KMS-11 (cell line): ENCODE data around the gene MIB1.

ENCODE experiments used
- H2AFZ ChIP-seq: fragments of 200-600 bp; sonication (generic); 2 replicates; pipeline ENCODE4 v1.6.1; 2016; ENCODE audit warnings: antibody characterized with exemption, mixed run types, low read depth
- H3K27ac ChIP-seq: fragments of 200-600 bp; sonication (generic); 2 replicates; pipeline ENCODE4 v1.6.1; 2016; ENCODE audit warnings: mild to moderate bottlenecking, mixed run types
- H3K27me3 ChIP-seq: fragments of 200-600 bp; sonication (generic); 2 replicates; pipeline ENCODE4 v1.6.1; 2017; ENCODE audit warnings: mild to moderate bottlenecking, low read depth, mixed run types, moderate library complexity; ENCODE audit not compliant: insufficient read depth
- H3K36me3 ChIP-seq: fragments of 200-600 bp; sonication (generic); 2 replicates; pipeline ENCODE4 v1.6.1; 2017; ENCODE audit warnings: mild to moderate bottlenecking, mixed run types; ENCODE audit not compliant: insufficient read depth
- H3K4me1 ChIP-seq: fragments of 200-600 bp; sonication (generic); 2 replicates; pipeline ENCODE4 v1.6.1; 2016; ENCODE audit warnings: mild to moderate bottlenecking, low read depth, mixed run types; ENCODE audit not compliant: poor library complexity, severe bottlenecking
- H3K4me2 ChIP-seq: fragments of 200-600 bp; sonication (generic); 2 replicates; pipeline ENCODE4 v1.7.0; 2016; ENCODE audit warnings: mild to moderate bottlenecking, mixed run types
- H3K4me3 ChIP-seq: fragments of 200-600 bp; sonication (generic); IDR thresholded peaks from 2 replicates; pipeline ENCODE4 v1.6.1; 2017; ENCODE audit warnings: low read depth, low read length, mixed read lengths; ENCODE audit not compliant: insufficient read depth
- H3K79me2 ChIP-seq: fragments of 200-600 bp; sonication (generic); 2 replicates; pipeline ENCODE4 v1.6.1; 2016; ENCODE audit warnings: low read depth, mixed run types; ENCODE audit not compliant: insufficient read depth
- H3K9ac ChIP-seq: fragments of 200-600 bp; sonication (generic); 2 replicates; pipeline ENCODE4 v1.6.1; 2016; ENCODE audit warnings: mild to moderate bottlenecking, mixed run types
- H4K20me1 ChIP-seq: fragments of 200-600 bp; sonication (generic); 2 replicates; pipeline ENCODE4 v1.6.1; 2016; ENCODE audit warnings: mild to moderate bottlenecking, mixed run types; ENCODE audit not compliant: insufficient read depth
- TF ChIP-seq, protein P1 (sequence below): fragments of 200-600 bp; sonication (generic); conservative IDR thresholded peaks from 2 replicates; pipeline ENCODE4 v1.6.1; 2017; ENCODE audit warnings: low read depth, mild to moderate bottlenecking, antibody characterized with exemption, low read length, moderate library complexity, mixed read lengths

Gene MIB1

DNA sequence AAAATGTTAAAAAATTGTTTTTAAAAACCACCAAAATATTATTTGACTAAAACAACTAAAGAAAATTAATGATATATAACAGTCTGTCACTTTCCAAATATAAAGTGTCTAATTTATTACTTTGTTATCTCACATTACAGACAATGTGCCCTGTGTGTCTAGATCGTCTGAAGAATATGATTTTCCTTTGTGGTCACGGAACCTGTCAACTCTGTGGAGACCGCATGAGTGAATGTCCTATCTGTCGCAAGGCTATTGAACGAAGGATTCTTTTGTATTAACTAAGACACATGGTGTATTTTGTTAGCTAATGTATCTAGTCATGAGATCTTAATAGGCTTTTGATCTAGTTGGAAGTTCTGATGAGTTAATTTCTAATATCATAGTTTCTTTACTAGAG lies 123.8 kb downstream of the MIB1 start:
- no peaks in the 10 kb centered on the region for H3K79me2 ChIP-seq
- no peak overlapping the region for H3K4me3 ChIP-seq
- H3K4me2 ChIP-seq = no peak overlapping the region
- H4K20me1 ChIP-seq = no peaks in the 10 kb centered on the region
- no peak overlapping the region for H2AFZ ChIP-seq
- no peaks in the 10 kb centered on the region for H3K4me1 ChIP-seq
- H3K9ac ChIP-seq = no peak overlapping the region
- 0 out of 2 replicates have a peak, but pooled peaks cover 4% of the 10 kb centered on the region for H3K36me3 ChIP-seq
- H3K27me3 ChIP-seq = no peaks in the 10 kb centered on the region
- no peak overlapping the region for H3K27ac ChIP-seq
- TF ChIP-seq, protein P1, sequence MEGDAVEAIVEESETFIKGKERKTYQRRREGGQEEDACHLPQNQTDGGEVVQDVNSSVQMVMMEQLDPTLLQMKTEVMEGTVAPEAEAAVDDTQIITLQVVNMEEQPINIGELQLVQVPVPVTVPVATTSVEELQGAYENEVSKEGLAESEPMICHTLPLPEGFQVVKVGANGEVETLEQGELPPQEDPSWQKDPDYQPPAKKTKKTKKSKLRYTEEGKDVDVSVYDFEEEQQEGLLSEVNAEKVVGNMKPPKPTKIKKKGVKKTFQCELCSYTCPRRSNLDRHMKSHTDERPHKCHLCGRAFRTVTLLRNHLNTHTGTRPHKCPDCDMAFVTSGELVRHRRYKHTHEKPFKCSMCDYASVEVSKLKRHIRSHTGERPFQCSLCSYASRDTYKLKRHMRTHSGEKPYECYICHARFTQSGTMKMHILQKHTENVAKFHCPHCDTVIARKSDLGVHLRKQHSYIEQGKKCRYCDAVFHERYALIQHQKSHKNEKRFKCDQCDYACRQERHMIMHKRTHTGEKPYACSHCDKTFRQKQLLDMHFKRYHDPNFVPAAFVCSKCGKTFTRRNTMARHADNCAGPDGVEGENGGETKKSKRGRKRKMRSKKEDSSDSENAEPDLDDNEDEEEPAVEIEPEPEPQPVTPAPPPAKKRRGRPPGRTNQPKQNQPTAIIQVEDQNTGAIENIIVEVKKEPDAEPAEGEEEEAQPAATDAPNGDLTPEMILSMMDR = no peak

DNA sequence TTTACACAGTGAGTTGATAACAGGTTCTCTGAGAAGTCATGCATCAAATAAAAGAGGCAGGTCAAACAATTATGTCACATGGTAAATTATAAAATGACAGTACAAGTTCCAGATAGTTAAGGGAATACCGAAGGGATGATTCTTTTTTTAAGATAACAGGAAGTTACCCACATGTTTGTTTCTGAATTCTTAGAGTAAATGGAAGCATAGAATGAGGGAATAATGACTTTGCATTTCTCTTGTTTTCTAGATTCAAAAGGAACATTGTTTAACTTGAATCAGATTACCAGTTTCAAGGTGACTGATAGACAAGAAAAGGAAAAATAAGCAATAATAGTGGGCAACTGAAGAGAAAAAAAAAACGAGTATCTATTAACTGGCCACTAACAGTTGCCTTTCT lies 124.5 kb downstream of the MIB1 start:
- H4K20me1 ChIP-seq = no peaks in the 10 kb centered on the region
- H3K36me3 ChIP-seq = 0 out of 2 replicates have a peak, but pooled peaks cover 4% of the 10 kb centered on the region
- H3K27me3 ChIP-seq = no peaks in the 10 kb centered on the region
- H3K4me2 ChIP-seq = no peak overlapping the region
- no peaks in the 10 kb centered on the region for H3K79me2 ChIP-seq
- no peaks in the 10 kb centered on the region for H3K4me1 ChIP-seq
- no peak overlapping the region for H3K9ac ChIP-seq
- H3K4me3 ChIP-seq = no peak overlapping the region
- no peak overlapping the region for H2AFZ ChIP-seq
- TF ChIP-seq, protein P1 = no peak
- H3K27ac ChIP-seq = no peak overlapping the region

DNA sequence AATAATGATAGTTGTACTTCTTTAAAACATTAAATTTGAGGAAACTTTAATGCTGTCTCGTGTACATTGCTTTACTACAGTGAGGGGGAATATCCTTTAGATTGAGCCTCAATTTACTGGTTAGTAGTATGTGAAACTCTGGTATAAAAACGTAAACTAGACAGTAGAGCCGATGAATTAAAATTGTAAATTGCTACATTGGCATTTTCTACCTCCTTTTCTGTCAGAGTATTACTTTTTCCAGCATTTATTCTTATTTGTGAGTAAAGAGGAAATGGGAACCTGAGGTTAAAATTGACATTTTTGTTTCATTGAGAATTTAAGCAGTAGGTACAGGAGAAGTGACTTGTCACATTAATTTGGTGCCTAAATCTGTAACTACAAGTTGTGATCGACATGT lies 128.2 kb downstream of the MIB1 start:
- Histone ChIP-seq H4K20me1 (no peaks in the 10 kb centered on the region), H3K27ac (no peak overlapping the region), H3K36me3 (no peaks in the 10 kb centered on the region), H3K4me2 (no peak overlapping the region), H3K79me2 (no peaks in the 10 kb centered on the region), H3K27me3 (no peaks in the 10 kb centered on the region), H2AFZ (no peak overlapping the region), H3K4me3 (no peak overlapping the region), H3K4me1 (no peaks in the 10 kb centered on the region), H3K9ac (no peak overlapping the region)
- TF ChIP-seq, protein P1 = no peak

- Histone ChIP-seq H3K9ac (no peak overlapping the region), H4K20me1 (no peaks in the 10 kb centered on the region), H3K4me3 (no peak overlapping the region), H2AFZ (no peak overlapping the region), H3K36me3 (no peaks in the 10 kb centered on the region), H3K4me1 (no peaks in the 10 kb centered on the region), H3K27me3 (no peaks in the 10 kb centered on the region), H3K79me2 (no peaks in the 10 kb centered on the region), H3K4me2 (no peak overlapping the region), H3K27ac (no peak overlapping the region)
- TF ChIP-seq, protein P1 = no peak
Observed at GRCh38 chr18:21889570-21889969, 149.0 kb downstream of the MIB1 start.
